GM12892 (cell line): ENCODE measurements around the gene HNRNPUL2.

ENCODE experiments used
- POLR2A ChIP-seq: IDR thresholded peaks from 2 replicates; pipeline ENCODE4 v1.6.1; 2011; ENCODE audit warnings: low read depth, low read length, control low read depth
- POLR2AphosphoS5 ChIP-seq: IDR thresholded peaks from 2 replicates; pipeline ENCODE4 v1.6.1; 2011; ENCODE audit warnings: low read depth, low read length, control low read depth
- TAF1 ChIP-seq: IDR thresholded peaks from 2 replicates; pipeline ENCODE4 v1.6.1; 2011; ENCODE audit warnings: low read depth, mild to moderate bottlenecking, control low read depth, low read length, borderline replicate concordance

DNA sequence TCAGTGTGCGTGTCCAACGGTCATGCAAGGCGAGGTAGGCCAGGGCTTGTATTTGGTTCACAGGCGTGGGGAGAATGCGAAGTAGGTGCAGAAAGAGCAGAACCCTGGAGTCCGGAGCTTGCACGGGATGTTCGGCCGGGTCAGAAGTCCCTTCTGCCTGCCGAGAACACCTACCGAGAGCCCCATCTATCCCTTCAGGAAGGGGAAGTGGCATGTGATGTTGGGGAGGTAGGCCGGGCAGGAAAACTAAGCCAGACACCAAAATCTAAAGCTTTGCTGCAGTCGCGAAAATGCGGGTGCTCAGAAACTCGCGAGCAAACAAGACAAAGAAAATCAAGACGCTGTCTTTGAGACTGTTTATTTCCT, 43.5 kb upstream of the HNRNPUL2 start:
- TF ChIP-seq POLR2A (no peak), POLR2AphosphoS5 (no peak), TAF1 (no peak)
